Kidney (tissue), 14 donors: ENCODE data around the gene JAM3. TPM values are rescaled to one million over a fixed set of nuclear protein-coding genes. Genes with fewer than 3 reads are reported as not detected.

ENCODE experiments used
- DNase-seq, 5 donors: peaks; one replicate each; pipeline ENCODE4 v3.0.0-alpha.2; 2013 to 2020
- FAIRE-seq: peaks from 2 replicates; lab custom pipeline; 2012; peaks lifted over from hg19 to GRCh38; lab: Jason Lieb, UNC
- H3K27ac ChIP-seq, 2 donors: one replicate each; pipeline ENCODE4 v1.7.0; 2013; ENCODE audit warnings: low read depth in 2 of 2, low read length in 2 of 2, inconsistent platforms in 1 of 2
- H3K27me3 ChIP-seq: one replicate; pipeline ENCODE4 v1.7.1; 2013; ENCODE audit warnings: low read length, inconsistent platforms; ENCODE audit not compliant: control insufficient read depth, insufficient read depth
- H3K36me3 ChIP-seq, 3 donors: one replicate each; pipeline versions ENCODE4 v1.7.0 to v1.7.1; 2013; ENCODE audit warnings: low read length in 3 of 3, control low read depth in 1 of 3, inconsistent platforms in 1 of 3; ENCODE audit not compliant: insufficient read depth in 3 of 3, control insufficient read depth in 2 of 3
- H3K4me1 ChIP-seq, 3 donors: one replicate each; pipeline versions ENCODE4 v1.7.0 to v1.7.1; 2013; ENCODE audit warnings: low read length in 3 of 3, inconsistent platforms in 1 of 3, low read depth in 1 of 3; ENCODE audit not compliant: control insufficient read depth in 2 of 3, insufficient read depth in 2 of 3
- H3K4me3 ChIP-seq, 3 donors: one replicate each; pipeline versions ENCODE4 v1.7.0 to v1.8.1; 2013; ENCODE audit warnings: low read length in 3 of 3, control low read depth in 1 of 3, inconsistent platforms in 1 of 3
- H3K9ac ChIP-seq, 3 donors: one replicate each; pipeline versions ENCODE4 v1.7.0 to v1.7.1; 2013; ENCODE audit warnings: low read length in 3 of 3, control low read depth in 1 of 3, inconsistent platforms in 1 of 3
- H3K9me3 ChIP-seq, 3 donors: one replicate each; pipeline versions ENCODE4 v1.7.0 to v1.7.1; 2013; ENCODE audit warnings: low read length in 3 of 3, control low read depth in 1 of 3, inconsistent platforms in 1 of 3; ENCODE audit not compliant: control insufficient read depth in 2 of 3, insufficient read depth in 1 of 3
- CTCF ChIP-seq: IDR thresholded peaks from 3 replicates; pipeline ENCODE4 v1.5.1; 2012; ENCODE audit warnings: mild to moderate bottlenecking, moderate library complexity, borderline replicate concordance; ENCODE audit not compliant: insufficient read depth; ENCODE audit errors: extremely low read depth
- intact Hi-C: fragments of 100-400 bp; cut with DNase I; formaldehyde crosslinking; loops from one replicate; pipeline ENCODE4 v1.11.1; 2022
- polyA plus RNA-seq: library from polyadenylated mRNA; stranded (reverse); fragments of 350-450 nt; fragmentation: Illumina TruSeq; extraction: RNeasy Lipid Tissue Mini Kit (QIAGEN cat#74804); gene quantifications from one replicate; pipeline ENCODE4 v1.2.3, GENCODE V29; 2014; ENCODE audit warnings: low read depth, low replicate concordance; ENCODE audit not compliant: insufficient read depth
- total RNA-seq: library from RNA; stranded (reverse); fragmentation: NEBNext Ultra II Directional; extraction: Animal tissue kit (Norgen Biotek cat#: 25700); gene quantifications from one replicate; pipeline ENCODE4 v1.2.1, GENCODE V29; 2021
- donor health status: control.
- donor health status: control.
- donor health status: control.
- donor health status: control.
- donor health status: control.
- donor health status: DM: yes; HTN: yes; CAD: no.
- donor health status: Normal renal cell carcinoma (clear cell type).

Gene JAM3
- total and polyA plus RNA-seq, 2 donors from 2014 or later, result 13.3 to 19.5 TPM

DNA sequence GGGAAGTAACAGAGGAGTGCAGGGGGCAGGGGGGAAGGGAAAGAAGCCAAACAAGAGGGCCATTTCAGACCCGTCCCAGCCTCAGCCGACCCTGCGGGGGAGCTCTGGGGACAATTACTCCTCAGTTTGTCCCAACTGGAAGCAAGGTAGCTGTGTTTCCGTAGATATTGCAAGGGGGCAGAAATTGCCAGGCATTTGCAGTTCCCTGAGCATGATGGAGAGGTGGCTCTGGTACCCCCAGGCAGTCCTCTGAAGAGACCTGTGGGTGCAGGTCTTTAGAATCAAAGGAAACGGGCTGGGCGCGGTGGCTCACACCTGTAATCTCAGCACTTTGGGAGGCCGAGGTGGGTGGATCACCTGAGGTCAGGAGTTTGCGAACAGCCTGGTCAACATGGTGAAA lies 13.8 kb upstream of the JAM3 start:
- DNase-seq, result no peak
- FAIRE-seq, result no peak
- H3K9ac ChIP-seq, result no peak overlapping the region
- intact Hi-C loops, result loop anchor here (5.0 kb wide), 1 partner anchor 82 kb away; no protein-coding TSS in a partner anchor
- no peaks in the 10 kb centered on the region for H3K27me3 ChIP-seq
- no peaks in the 10 kb centered on the region for H3K36me3 ChIP-seq
- H3K4me1 ChIP-seq, result peaks cover 0 to 3% (median 0%) of the 10 kb centered on the region in 3 donors
- H3K27ac ChIP-seq, result no peak overlapping the region
- no peak overlapping the region for H3K4me3 ChIP-seq
- no peak for TF ChIP-seq CTCF
- no peaks in the 10 kb centered on the region for H3K9me3 ChIP-seq

DNA sequence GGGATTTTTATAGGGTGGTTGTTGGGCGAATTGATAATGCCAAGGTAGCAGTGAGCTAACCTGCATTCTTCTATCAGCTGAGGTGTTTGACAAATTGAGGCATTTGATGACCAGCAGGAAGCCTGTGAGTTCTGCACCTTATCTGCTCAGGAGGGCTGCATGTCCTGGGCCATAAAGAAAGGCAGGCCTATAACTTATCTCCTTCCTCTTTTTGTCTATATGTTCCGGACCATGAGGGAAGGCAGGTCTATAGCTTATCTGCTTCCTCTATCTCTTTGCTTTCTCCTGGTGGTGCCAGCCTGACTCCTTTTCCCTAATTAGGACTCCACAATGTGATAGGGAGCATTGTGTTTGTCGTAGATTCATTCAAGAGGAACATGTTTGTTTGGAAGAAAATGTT lies 8.6 kb upstream of the JAM3 start:
- intact Hi-C loops, result no loop called here
- TF ChIP-seq CTCF, result no peak
- DNase-seq, result no peak
- no peak overlapping the region for H3K27ac ChIP-seq
- no peaks in the 10 kb centered on the region for H3K36me3 ChIP-seq
- H3K9ac ChIP-seq, result no peak overlapping the region
- H3K4me1 ChIP-seq, result no peaks in the 10 kb centered on the region
- H3K9me3 ChIP-seq, result no peaks in the 10 kb centered on the region
- H3K27me3 ChIP-seq, result peaks cover 3% of the 10 kb centered on the region
- no peak for FAIRE-seq
- H3K4me3 ChIP-seq, result no peak overlapping the region

DNA sequence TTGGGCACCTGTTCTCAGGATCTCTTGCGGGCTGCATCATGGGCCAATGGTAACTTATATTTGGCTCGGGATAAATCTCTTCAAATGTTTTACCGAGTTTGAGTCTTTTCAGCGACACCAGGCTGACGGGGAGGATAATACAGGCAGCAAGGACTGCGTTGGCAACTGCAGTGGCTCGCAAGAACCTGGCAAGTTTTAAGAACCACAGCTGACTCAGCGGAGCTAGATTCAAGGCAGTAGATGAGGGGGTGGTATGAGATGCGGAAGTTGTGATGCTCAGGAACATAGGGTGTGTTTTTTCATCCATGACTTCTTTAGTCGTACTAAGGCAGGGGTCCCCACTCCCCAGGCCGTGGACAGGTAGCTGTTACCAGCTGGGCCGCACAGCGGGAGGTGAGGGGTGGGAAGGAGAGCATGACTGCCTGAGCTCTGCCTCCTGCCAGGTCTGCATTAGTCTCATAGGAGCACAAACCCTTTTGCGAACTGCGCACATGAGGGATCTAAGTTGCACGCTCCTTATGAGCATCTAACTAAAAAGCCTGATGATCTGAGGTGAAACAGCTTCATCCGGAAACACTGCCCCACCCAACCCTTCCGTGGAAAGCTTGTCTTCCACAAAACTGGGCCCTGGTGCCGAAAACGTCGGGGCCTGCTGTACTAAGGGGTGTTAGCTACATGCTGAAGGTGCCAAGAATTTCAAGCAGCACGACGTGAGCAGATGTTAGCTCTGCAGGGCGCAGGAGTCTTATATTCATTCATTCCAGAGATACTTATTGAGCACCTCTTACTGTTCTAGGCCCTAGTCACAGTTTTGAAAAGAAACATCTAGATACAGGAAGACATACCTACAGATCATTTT lies 6.4 kb upstream of the JAM3 start:
- Histone ChIP-seq H3K27me3 (peaks cover 3% of the 10 kb centered on the region), H3K4me1 (no peaks in the 10 kb centered on the region), H3K27ac (no peak overlapping the region), H3K9ac (no peak overlapping the region), H3K9me3 (no peaks in the 10 kb centered on the region), H3K4me3 (no peak overlapping the region), H3K36me3 (no peaks in the 10 kb centered on the region)
- DNase-seq (no peak), FAIRE-seq (no peak)
- no peak for TF ChIP-seq CTCF
- intact Hi-C loops, result no loop called here

DNA sequence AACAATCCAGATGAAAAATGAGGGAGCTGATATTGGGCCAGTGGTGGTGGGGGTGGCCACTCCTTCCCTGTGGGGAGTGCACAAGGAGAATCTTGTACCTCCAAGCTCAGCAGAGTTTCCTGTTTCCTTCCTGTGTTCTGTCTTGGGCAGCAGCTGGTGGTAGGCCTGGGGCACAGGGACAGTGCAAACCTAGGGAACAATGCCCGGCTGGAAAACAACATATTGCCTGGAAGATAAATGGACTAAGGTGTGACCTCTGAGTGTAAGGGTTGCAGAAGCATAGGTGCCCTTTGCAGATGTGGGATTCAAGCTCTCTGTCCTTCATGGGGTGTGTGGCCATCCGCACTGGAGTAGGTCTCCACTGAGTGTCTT lies 5.8 kb upstream of the JAM3 start:
- DNase-seq, result no peak

More for the DNA sequence above, 5.8 kb upstream of the JAM3 start:
- no peak for FAIRE-seq
- no peak overlapping the region for H3K4me3 ChIP-seq
- H3K4me1 ChIP-seq, result no peaks in the 10 kb centered on the region
- no peak overlapping the region for H3K9ac ChIP-seq
- H3K27me3 ChIP-seq, result peaks cover 3% of the 10 kb centered on the region
- no peak overlapping the region for H3K27ac ChIP-seq
- no peak for TF ChIP-seq CTCF
- H3K9me3 ChIP-seq, result no peaks in the 10 kb centered on the region
- H3K36me3 ChIP-seq, result no peaks in the 10 kb centered on the region
- intact Hi-C loops, result no loop called here
